GM18507 (cell line): ENCODE data around the gene RAB9B.
"Not testable (repeated sequence)": the region's sequence is repeated elsewhere in the genome, so short reads cannot be mapped to it uniquely, and the experiment has no call there.

Experiments used
- DNase-seq: peaks from one replicate; pipeline ENCODE4 v3.0.0; 2011; ENCODE audit warnings: low read depth; ENCODE audit not compliant: insufficient read length; ENCODE audit errors: extremely low spot score
- FAIRE-seq: peaks from 2 replicates; lab custom pipeline; 2011; peaks lifted over from hg19 to GRCh38; lab: Jason Lieb, UNC

Gene RAB9B, protein sequence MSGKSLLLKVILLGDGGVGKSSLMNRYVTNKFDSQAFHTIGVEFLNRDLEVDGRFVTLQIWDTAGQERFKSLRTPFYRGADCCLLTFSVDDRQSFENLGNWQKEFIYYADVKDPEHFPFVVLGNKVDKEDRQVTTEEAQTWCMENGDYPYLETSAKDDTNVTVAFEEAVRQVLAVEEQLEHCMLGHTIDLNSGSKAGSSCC

DNA sequence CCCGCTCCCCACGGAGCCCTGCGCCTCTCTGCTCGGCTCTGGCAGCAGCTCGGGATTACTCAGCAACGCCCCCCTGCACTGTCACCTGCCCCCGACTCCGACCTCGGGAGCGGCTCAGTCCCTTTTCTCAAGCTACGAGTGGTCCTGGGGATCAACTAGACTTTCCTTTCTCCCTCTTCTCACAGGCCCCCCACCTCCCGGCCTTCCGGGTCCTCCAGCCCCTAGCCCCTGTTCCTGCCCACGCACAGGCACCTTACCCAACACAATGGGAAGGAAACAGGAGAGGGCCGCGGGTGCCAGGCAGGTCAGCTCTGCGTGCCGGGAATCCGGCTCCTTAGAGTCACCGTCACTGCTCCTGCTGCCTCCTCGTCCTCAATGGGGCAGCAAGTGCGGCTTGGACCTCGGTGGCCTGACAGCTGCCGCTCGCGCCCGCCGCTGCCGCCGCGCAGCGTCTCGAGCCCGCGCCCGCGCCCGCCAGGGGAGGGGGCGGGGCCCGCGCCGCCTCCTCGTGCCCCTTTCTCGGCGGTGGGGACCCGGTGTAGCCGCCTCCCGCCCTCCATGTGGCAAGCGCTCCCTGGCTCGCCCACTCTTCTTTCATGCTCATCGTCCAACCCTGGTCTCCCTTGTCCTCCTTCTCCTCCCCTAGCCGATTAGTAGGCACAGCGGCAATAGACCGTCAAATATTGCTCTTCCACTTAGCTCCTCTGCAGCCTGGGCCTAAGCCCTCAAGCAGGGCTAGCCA lies at the start of gene RAB9B:
TSS of gene RAB9B (minus strand) at position 455 of the 742 bp plus-strand sequence. CDS start 6,473 bp downstream, outside the sequence.
- FAIRE-seq = no peak

DNA sequence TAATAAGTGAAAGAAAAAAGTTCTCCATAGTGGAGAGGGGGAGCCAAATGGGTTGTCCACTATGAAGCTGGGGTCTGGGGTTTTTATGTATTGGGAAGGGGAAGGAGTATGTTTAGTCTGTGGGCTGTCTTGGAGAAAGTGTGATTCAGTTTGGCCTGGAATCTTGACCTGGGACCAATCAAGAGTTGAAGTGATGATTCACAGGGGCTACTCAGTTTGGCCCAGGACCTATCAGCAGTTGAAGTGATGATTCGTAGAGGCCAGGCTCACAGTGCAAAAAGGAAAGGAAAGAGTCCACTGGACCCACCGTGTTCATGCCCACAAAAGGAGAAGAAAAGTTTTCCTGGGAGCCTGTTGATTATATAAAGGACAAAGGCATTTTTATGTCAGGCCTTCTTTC lies 47.3 kb upstream of the RAB9B start:
- DNase-seq = no peak
- FAIRE-seq = no peak

More for the DNA sequence above, at the start of gene RAB9B:
- DNase-seq = peak; percentile 39

DNA sequence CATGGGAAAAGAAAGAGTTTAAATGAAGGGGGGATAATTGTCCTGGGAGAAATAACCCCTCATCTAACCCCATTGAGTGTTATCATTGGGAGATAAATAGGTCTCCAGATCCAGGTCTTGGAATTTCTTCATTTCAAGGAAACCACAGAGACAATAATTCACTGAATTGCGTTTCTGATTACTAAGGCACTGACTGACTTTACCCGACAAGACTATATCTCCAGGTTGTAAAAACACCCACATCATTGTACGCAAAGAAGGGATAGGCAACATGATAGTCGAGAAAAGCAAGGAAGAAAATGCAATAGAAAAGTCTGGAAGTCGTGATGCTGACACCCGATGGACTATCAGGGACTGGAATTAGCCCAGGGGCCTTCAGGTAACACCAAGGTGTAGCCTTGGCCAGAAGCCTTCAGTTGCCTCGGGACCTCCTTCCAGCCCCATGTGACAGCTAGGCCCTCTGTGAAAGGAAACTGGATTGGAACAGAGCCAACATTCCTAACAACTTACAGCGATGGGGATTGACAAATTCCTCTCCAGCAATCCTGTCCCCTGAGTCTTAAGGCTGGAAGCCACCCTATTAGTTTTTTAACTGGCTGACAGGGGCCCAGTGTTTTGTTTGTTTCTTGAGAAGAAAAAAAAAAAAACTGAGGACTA lies 46.5 kb upstream of the RAB9B start:
- FAIRE-seq = no peak

GRCh38 chrX:103877571-103877970 lies 45.5 kb upstream of the RAB9B start:
- FAIRE-seq = no peak
- DNase-seq = no peak

More for the DNA sequence above, 46.5 kb upstream of the RAB9B start:
- no peak for DNase-seq

DNA sequence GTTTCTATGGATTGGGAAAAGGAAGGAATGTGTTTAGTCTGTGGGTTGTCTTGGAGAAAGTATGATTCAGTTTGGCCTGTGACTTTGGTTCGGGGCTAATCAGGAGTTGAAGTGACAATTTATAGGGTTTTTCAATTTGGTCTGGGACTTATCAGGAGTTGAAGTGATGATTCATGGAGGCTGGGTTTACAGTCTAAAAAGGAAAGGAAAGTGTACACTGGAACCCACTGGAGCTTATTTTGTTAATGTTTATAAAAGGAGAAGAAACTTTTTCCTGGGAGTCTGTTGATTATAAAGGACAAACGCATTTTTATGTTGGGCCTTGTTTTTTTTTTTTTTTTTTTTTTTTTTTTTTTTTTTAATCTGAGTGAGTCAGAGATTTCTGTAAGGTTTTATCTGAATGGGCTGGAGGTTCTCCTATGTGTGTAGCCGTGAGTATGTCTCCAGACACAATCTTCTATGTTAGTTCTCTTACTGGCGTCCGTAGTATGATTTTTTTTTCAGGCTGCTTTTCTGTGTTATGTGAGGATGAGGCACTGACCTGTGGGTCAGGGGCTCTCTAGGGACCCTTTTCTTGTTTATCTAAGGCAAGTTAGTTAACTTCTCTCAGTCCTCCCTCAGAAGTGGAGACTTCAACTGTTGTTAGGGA lies 33.0 kb upstream of the RAB9B start:
- FAIRE-seq = no peak

GRCh38 chrX:103864149-103864548 lies 32.1 kb upstream of the RAB9B start:
- FAIRE-seq = no peak
- DNase-seq = no peak

More for the DNA sequence above, 33.0 kb upstream of the RAB9B start:
- DNase-seq = no peak

GRCh38 chrX:103861200-103861599 lies 29.1 kb upstream of the RAB9B start:
- FAIRE-seq (no peak), DNase-seq (no peak)

DNA sequence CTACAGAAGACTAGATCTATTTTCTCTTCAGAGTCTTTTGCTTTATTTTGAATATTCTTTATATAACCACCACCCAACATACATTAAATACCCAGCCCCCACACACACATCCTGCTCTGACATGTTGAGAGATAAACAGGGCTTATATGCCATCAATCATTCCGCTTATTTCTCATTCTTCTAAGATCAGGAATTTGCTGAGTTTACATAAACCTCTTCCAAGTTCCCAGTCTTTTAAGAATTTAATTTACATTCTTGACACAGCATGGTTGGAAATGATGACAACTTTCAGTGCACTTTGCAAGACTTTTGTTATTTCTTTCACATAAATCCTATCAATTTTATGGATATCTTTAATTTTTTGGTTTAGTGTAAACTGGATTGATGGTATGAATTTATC lies 17.5 kb upstream of the RAB9B start:
- FAIRE-seq (no peak), DNase-seq (no peak)

DNA sequence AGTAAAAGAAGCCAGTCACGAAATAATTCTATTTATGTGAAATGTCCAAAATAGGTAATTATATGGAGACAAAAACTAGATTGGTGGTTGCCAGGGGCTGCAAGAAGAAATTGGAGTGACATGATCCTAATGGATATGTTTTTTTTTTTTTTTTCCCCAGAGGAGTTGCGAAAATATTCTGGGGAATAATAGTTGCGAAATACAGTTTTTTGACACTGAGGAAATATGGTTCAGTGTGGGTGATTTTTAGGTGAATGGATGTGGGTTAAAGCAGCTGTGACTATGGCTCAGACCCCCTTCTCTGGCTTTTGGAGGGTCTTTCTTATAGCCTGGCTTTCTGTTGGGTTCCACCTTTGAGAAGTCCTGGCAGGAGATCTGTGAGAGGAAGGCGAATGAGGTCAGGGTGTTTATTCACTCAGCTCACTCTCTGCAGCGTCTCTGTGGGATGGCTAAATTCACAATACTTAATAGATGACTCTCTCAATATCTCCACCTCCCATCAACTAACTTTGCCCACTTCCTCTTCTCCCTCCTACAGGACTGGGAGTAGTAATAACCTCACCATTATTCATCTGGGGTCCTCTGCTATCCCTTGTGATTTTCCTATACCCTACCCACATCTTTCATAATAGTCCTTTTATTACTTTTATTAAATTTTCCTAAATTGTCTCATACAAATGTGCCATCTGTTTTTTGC lies 15.3 kb upstream of the RAB9B start:
- no peak for FAIRE-seq
- no peak for DNase-seq

DNA sequence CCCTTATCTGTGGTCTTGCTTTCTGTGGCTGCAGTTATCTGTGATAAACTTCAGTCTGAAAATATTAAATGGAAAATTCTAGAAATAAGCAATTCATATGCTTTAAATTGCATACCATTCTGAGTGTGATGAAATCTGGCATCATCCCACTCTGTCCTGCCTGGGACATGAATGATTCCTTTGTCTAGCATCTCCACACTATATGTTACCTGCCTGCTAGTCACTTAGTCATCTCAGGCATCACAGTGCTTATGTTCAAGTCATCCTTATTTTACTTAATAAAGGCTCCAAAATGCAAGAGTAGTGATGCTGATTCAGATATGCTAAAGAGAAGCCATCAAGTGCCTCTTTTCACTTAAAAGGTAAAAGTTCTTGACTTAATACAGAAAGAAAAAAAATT lies 14.3 kb upstream of the RAB9B start:
- FAIRE-seq = peak; percentile 26
- no peak for DNase-seq

GRCh38 chrX:103845165-103845653 lies 13.2 kb upstream of the RAB9B start:
- FAIRE-seq = peak; percentile 86

DNA sequence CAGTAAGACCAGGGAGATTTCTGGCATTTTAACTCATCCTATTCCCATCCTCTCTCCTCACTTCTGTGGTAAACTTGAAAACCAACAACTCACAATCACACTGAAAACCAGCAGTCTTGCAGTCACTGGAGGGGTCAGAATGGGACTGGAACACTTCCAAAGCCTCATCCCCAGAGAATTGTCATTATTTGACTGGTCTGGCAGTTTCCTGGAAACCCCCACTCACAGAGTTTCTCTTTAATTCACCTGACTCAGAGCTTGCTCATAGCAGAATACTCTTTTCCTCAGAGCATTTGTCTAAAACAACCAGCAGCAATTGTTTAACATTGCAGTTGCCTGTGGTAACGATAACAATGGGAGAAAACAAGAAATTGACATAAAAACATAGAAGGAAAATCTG lies 7.3 kb upstream of the RAB9B start:
- FAIRE-seq = no peak
- DNase-seq = no peak

More at GRCh38 chrX:103845165-103845653, 13.2 kb upstream of the RAB9B start:
- no peak for DNase-seq

DNA sequence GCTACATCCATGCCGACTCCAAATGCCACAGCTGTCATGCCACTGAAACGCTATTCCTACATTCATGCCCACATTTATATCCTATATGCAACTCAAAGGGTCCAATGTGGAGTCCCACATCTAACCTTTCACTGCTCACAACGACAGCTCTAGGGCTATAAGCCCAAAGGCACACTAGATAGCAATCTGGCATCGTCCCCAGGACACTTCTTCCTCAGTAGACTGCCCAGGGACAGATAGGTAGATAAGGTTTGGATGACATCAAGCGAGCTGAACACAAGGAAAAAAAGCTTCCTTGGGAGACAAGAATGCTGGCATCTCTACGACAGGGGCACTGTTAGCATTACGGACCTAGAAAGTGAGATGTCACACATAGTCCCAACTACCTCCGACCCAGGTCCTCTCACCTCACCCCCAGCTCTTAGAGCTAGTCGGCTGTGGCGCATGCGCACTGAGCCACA lies 685 bp downstream of the RAB9B start:
- FAIRE-seq (peak; percentile 24), DNase-seq (no peak)

DNA sequence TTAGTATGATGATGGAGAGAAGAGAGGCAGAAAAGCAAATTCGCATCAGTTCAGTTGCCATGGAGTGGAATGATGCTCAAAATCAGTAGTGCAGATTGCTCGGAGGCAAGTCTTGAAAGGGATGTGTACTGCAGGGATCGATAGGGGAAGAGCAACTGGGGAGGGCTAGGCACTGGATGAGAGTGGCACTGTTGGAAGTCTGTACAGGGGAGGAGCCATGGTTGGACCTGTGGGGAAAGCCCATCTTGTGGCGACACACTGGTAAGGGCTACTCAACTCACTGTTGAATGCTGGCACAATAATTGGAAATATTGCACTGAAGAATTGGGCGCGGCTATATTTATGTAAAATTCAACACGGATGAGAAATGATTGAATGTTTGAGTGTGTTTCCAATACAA lies 1.2 kb downstream of the RAB9B start:
- no peak for DNase-seq
- no peak for FAIRE-seq

- DNase-seq = no peak
- FAIRE-seq = no peak
These were observed 3.5 kb downstream of the RAB9B start for GRCh38 chrX:103828529-103828928.

DNA sequence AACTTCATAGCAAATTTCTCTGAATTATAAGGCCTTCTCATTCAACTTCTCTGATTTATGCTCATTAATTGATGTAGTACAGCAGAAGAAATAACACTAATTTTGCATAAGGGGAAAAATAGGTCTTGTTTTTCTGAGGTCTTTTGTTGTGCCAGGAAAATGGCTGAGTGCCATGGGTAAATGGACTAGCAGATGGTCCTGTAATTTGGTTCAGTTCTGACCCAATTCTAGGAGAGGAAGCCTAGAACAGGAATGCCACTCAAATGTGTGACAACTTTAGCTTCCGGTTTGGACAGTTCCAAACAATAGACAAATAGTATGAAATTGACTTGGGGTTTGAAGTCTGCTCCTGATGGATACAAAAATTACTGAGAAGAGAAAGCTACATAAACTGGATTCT lies 6.2 kb downstream of the RAB9B start:
- FAIRE-seq (no peak), DNase-seq (no peak)

- FAIRE-seq (no peak), DNase-seq (no peak)
These were observed 8.5 kb downstream of the RAB9B start for GRCh38 chrX:103823591-103823990.

DNA sequence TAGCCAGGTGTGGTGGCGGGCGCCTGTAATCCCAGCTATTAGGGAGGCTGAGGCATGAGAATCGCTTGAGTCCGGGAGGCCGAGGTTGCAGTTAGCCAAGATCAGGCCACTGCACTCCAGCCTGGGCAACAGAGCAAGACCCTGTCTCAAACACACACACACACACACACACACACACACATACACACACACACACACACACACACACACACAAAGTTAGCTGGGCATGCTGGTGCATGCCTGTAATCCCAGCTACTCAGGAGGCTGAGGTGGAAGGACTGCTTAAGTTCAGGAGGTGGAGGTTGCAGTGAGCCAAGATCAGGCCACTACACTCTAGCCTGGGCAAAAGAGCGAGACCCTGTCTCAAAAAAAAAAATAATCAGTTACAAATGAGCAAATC lies 11.3 kb downstream of the RAB9B start:
- DNase-seq, FAIRE-seq: not testable (repeated sequence)
